Mesothelial cell of epicardium (in vitro differentiated cells): ENCODE data around the gene METRNL. TPM values are rescaled to one million over a fixed set of nuclear protein-coding genes. Genes with fewer than 3 reads are reported as not detected.

Source experiments
- DNase-seq, 2 experiments: peaks; one replicate each; pipeline ENCODE4 v3.0.0; 2021; ENCODE audit warnings: low spot score in 2 of 2; ENCODE audit not compliant: unreplicated experiment in 2 of 2
- H3K27ac Mint-ChIP-seq: 2 replicates; pipeline ENCODE4 v1.8.0; 2021; ENCODE audit warnings: mixed read lengths
- H3K27me3 Mint-ChIP-seq: 2 replicates; pipeline ENCODE4 v1.8.0; 2021; ENCODE audit warnings: low read depth, mixed read lengths
- H3K36me3 Mint-ChIP-seq: 2 replicates; pipeline ENCODE4 v1.8.0; 2021; ENCODE audit warnings: mixed read lengths
- H3K4me1 Mint-ChIP-seq: 2 replicates; pipeline ENCODE4 v1.8.0; 2021; ENCODE audit warnings: mixed read lengths
- H3K4me3 Mint-ChIP-seq: 2 replicates; pipeline ENCODE4 v1.8.0; 2021; ENCODE audit warnings: mild to moderate bottlenecking, moderate library complexity, mixed read lengths
- H3K9me3 Mint-ChIP-seq: 2 replicates; pipeline ENCODE4 v1.8.0; 2021; ENCODE audit warnings: mixed read lengths
- CTCF ChIP-seq: fragments of 200-600 bp; sonication (generic); IDR thresholded peaks from one replicate; pipeline ENCODE4 v1.5.0; 2021; ENCODE audit warnings: antibody characterized with exemption; ENCODE audit not compliant: unreplicated experiment
- total RNA-seq: library from RNA; stranded (reverse); gene quantifications from 3 replicates; pipeline ENCODE4 v1.2.1, GENCODE V29; 2021

METRNL gene
- total RNA-seq, 1 donor from 2014 or later = 106 TPM

- Mint-ChIP-seq H3K4me3 (no peak overlapping the region), H3K36me3 (no peaks in the 10 kb centered on the region), H3K27ac (no peak overlapping the region), H3K9me3 (no peaks in the 10 kb centered on the region), H3K4me1 (no peaks in the 10 kb centered on the region), H3K27me3 (peaks cover 56% of the 10 kb centered on the region)
- no peak for DNase-seq
- no peak for TF ChIP-seq CTCF
Observed at GRCh38 chr17:83127431-83128160, 48.2 kb downstream of the METRNL start.

- DNase-seq = no peak
- TF ChIP-seq CTCF = no peak
- Mint-ChIP-seq H3K4me1 (peaks cover 5% of the 10 kb centered on the region), H3K27me3 (peaks cover 55% of the 10 kb centered on the region), H3K27ac (no peak overlapping the region), H3K36me3 (no peaks in the 10 kb centered on the region), H3K4me3 (no peak overlapping the region), H3K9me3 (no peaks in the 10 kb centered on the region)
Observed at GRCh38 chr17:83128306-83129240, 49.2 kb downstream of the METRNL start.

GRCh38 chr17:83129676-83130075 lies 50.3 kb downstream of the METRNL start:
- TF ChIP-seq CTCF = no peak
- H3K4me1 Mint-ChIP-seq = peaks cover 6% of the 10 kb centered on the region
- no peak overlapping the region for H3K4me3 Mint-ChIP-seq
- H3K9me3 Mint-ChIP-seq = no peaks in the 10 kb centered on the region
- H3K36me3 Mint-ChIP-seq = no peaks in the 10 kb centered on the region
- H3K27me3 Mint-ChIP-seq = peaks cover 54% of the 10 kb centered on the region
- DNase-seq = no peak
- no peak overlapping the region for H3K27ac Mint-ChIP-seq

- peaks cover 6% of the 10 kb centered on the region for H3K4me1 Mint-ChIP-seq
Observed at GRCh38 chr17:83131401-83132011, 52.1 kb downstream of the METRNL start.

More at GRCh38 chr17:83131401-83132011, 52.1 kb downstream of the METRNL start:
- Mint-ChIP-seq H3K27me3 (peaks cover 48% of the 10 kb centered on the region), H3K36me3 (no peaks in the 10 kb centered on the region), H3K9me3 (no peaks in the 10 kb centered on the region), H3K27ac (no peak overlapping the region), H3K4me3 (no peak overlapping the region)
- no peak for TF ChIP-seq CTCF
- no peak for DNase-seq
